GM12864 (cell line): Measurements from ENCODE around the gene ARHGEF35.
"Not testable (repeated sequence)": the region's sequence is repeated elsewhere in the genome, so short reads cannot be mapped to it uniquely, and the experiment has no call there.

Experiments
- DNase-seq: peaks from one replicate; pipeline ENCODE4 v3.0.0-alpha.2; 2011; ENCODE audit warnings: low read depth
- H3K4me3 ChIP-seq: 2 replicates; pipeline ENCODE4 v1.5.1; 2011; ENCODE audit warnings: mild to moderate bottlenecking, low read depth, low read length, control low read depth

The ARHGEF35 gene

GRCh38 chr7:144195212-144195872, at the start of gene ARHGEF35:
Gene ARHGEF35, minus strand, starts transcription at chr7:144195833. Its CDS starts 7,450 bp downstream, at chr7:144188383.
- H3K4me3 ChIP-seq, result not testable (repeated sequence)

GRCh38 chr7:144245372-144245771, 49.7 kb upstream of the ARHGEF35 start:
- not testable (repeated sequence) for DNase-seq, H3K4me3 ChIP-seq

More at GRCh38 chr7:144195212-144195872, at the start of gene ARHGEF35:
- DNase-seq, result not testable (repeated sequence)

- DNase-seq, H3K4me3 ChIP-seq: not testable (repeated sequence)
Observed at GRCh38 chr7:144239365-144239764, 43.7 kb upstream of the ARHGEF35 start, which contains the start of gene OR2A42. Gene OR2A42, minus strand, starts transcription at chr7:144239605. Its CDS starts 6,762 bp downstream, at chr7:144232843.

- not testable (repeated sequence) for DNase-seq, H3K4me3 ChIP-seq
Observed at GRCh38 chr7:144238530-144239082, 43.0 kb upstream of the ARHGEF35 start.

GRCh38 chr7:144233039-144233438, 37.4 kb upstream of the ARHGEF35 start:
- not testable (repeated sequence) for DNase-seq, H3K4me3 ChIP-seq

GRCh38 chr7:144231027-144231426, 35.4 kb upstream of the ARHGEF35 start:
- H3K4me3 ChIP-seq, DNase-seq: not testable (repeated sequence)

GRCh38 chr7:144228810-144229209, 33.2 kb upstream of the ARHGEF35 start:
- H3K4me3 ChIP-seq, DNase-seq: not testable (repeated sequence)

GRCh38 chr7:144226866-144227265, 31.2 kb upstream of the ARHGEF35 start:
- not testable (repeated sequence) for H3K4me3 ChIP-seq, DNase-seq

GRCh38 chr7:144223675-144224074, 28.0 kb upstream of the ARHGEF35 start:
- H3K4me3 ChIP-seq, DNase-seq: not testable (repeated sequence)

GRCh38 chr7:144220531-144220930, 24.9 kb upstream of the ARHGEF35 start:
- not testable (repeated sequence) for DNase-seq, H3K4me3 ChIP-seq

GRCh38 chr7:144219149-144219548, 23.5 kb upstream of the ARHGEF35 start:
- DNase-seq, H3K4me3 ChIP-seq: not testable (repeated sequence)

GRCh38 chr7:144218581-144218980, 22.9 kb upstream of the ARHGEF35 start:
- H3K4me3 ChIP-seq, DNase-seq: not testable (repeated sequence)

- not testable (repeated sequence) for DNase-seq, H3K4me3 ChIP-seq
Observed at GRCh38 chr7:144217200-144217599, 21.6 kb upstream of the ARHGEF35 start.

- not testable (repeated sequence) for DNase-seq
Observed at GRCh38 chr7:144205306-144205705, 9.7 kb upstream of the ARHGEF35 start.

GRCh38 chr7:144203086-144203485, 7.5 kb upstream of the ARHGEF35 start:
- H3K4me3 ChIP-seq, DNase-seq: not testable (repeated sequence)

More at GRCh38 chr7:144205306-144205705, 9.7 kb upstream of the ARHGEF35 start:
- not testable (repeated sequence) for H3K4me3 ChIP-seq

GRCh38 chr7:144201978-144202377, 6.3 kb upstream of the ARHGEF35 start:
- DNase-seq, H3K4me3 ChIP-seq: not testable (repeated sequence)

GRCh38 chr7:144198934-144199333, 3.3 kb upstream of the ARHGEF35 start:
- not testable (repeated sequence) for DNase-seq, H3K4me3 ChIP-seq

GRCh38 chr7:144194453-144194852, 1.2 kb downstream of the ARHGEF35 start:
- DNase-seq, H3K4me3 ChIP-seq: not testable (repeated sequence)

GRCh38 chr7:144193782-144194181, 1.9 kb downstream of the ARHGEF35 start:
- not testable (repeated sequence) for H3K4me3 ChIP-seq, DNase-seq

GRCh38 chr7:144188578-144189171, 7.0 kb downstream of the ARHGEF35 start:
- not testable (repeated sequence) for DNase-seq, H3K4me3 ChIP-seq
